Upper lobe of left lung (tissue), 6 donors: Measurements from ENCODE around the gene COG4. TPM values are rescaled to one million over a fixed set of nuclear protein-coding genes. Genes with fewer than 3 reads are reported as not detected.
A peak's percentile ranks its signal among the peaks of the same experiment; 100 is the strongest.

Source experiments
- ATAC-seq, 2 donors: fragments of 200-7000 bp; cut with Tn5 transposase; one replicate each; pipeline ENCODE4 v1.9.1; 2022; ENCODE audit warnings: mild to moderate bottlenecking in 2 of 2, moderate library complexity in 2 of 2; ENCODE audit not compliant: low FRiP score in 2 of 2
- DNase-seq, 2 donors: peaks; one replicate each; pipeline ENCODE4 v3.0.0-alpha.2; 2019 to 2020
- H3K27ac ChIP-seq, 4 donors: fragments of 200-600 bp; sonication (generic); one replicate each; pipeline ENCODE4 v1.5.1; 2016 to 2019
- H3K27me3 ChIP-seq, 4 donors: fragments of 200-600 bp; sonication (generic); one replicate each; pipeline ENCODE4 v1.5.1; 2017 to 2019
- H3K36me3 ChIP-seq, 4 donors: fragments of 200-600 bp; sonication (generic); one replicate each; pipeline ENCODE4 v1.5.1; 2016 to 2019
- H3K4me1 ChIP-seq, 4 donors: fragments of 200-600 bp; sonication (generic); one replicate each; pipeline ENCODE4 v1.5.1; 2018 to 2019
- H3K4me3 ChIP-seq, 4 donors: fragments of 200-600 bp; sonication (generic); one replicate each; pipeline ENCODE4 v1.5.1; 2017 to 2019; ENCODE audit warnings: mild to moderate bottlenecking in 2 of 4, moderate library complexity in 1 of 4
- H3K9me3 ChIP-seq, 4 donors: fragments of 200-600 bp; sonication (generic); one replicate each; pipeline ENCODE4 v1.5.1; 2018 to 2019
- CTCF ChIP-seq, 6 experiments: fragments of 450-650 bp in 4 of 6; fragments of 200-600 bp in 2 of 6; sonication (generic) in 2 of 6; IDR thresholded peaks; one replicate each; pipeline ENCODE4 v1.5.1; 2016 to 2019; ENCODE audit warnings: antibody characterized with exemption in 6 of 6
- EP300 ChIP-seq, 4 donors: sonication (generic); formaldehyde crosslinking; IDR thresholded peaks; one replicate each; pipeline ENCODE4 v1.5.1; 2017; ENCODE audit warnings: antibody characterized with exemption in 4 of 4, control low read depth in 2 of 4
- POLR2A ChIP-seq, 4 donors: fragments of 450-650 bp; IDR thresholded peaks; one replicate each; pipeline ENCODE4 v1.5.1; 2016 to 2017; ENCODE audit warnings: antibody characterized with exemption in 4 of 4, mild to moderate bottlenecking in 2 of 4
- POLR2AphosphoS5 ChIP-seq, 2 donors: sonication (generic); formaldehyde crosslinking; IDR thresholded peaks; one replicate each; pipeline ENCODE4 v1.5.1; 2017; ENCODE audit warnings: antibody characterized with exemption in 2 of 2
- WGBS, 2 donors: methylation state at CpG; one replicate each; pipeline ENCODE4 v1.1.5; 2017 to 2018; 5-methylcytosine and 5-hydroxymethylcytosine counted together
- total RNA-seq, 6 donors: library from RNA; depleted of rRNA in 4 of 6; stranded (reverse); fragments of >200 nt in 4 of 6; gene quantifications; one replicate each; pipeline versions ENCODE4 v1.1.0 to v1.2.1, GENCODE V29; 2016 to 2021
- donor health status: DM: no; HTN: no; CAD: no; lungs with moderate emphysema.
- donor health status: DM: no; HTN: yes; CAD: no; lungs with severe emphysema.

Gene COG4
- total RNA-seq, 6 donors from 2014 or later, result 35.0 to 111 (median 59.6) TPM

- no peaks in the 10 kb centered on the region for H3K27me3 ChIP-seq
- peak in 1 of 2 donors; percentile 24 for ATAC-seq
- TF ChIP-seq POLR2AphosphoS5 (IDR thresholded peaks at IDR 0.05) (peak in 1 of 2 donors; percentile 8), CTCF (IDR thresholded peaks at IDR 0.05) (peak in 1 of 6 experiments; percentile 8), POLR2A (IDR thresholded peaks at IDR 0.05) (no peak)
- DNase-seq, result no peak
- peaks cover 7 to 20% (median 13%) of the 10 kb centered on the region in 4 donors for H3K4me1 ChIP-seq
- peaks cover 0 to 26% (median 18%) of the 10 kb centered on the region in 4 donors for H3K36me3 ChIP-seq
- H3K4me3 ChIP-seq, result no peak overlapping the region
- H3K27ac ChIP-seq, result peak overlapping the region in 2 of 4 donors; percentile 13 to 35
- H3K9me3 ChIP-seq, result no peaks in the 10 kb centered on the region
- WGBS, 2 donors, result 60% methylated on average over 7 to 8 of the region's 8 CpGs
These were observed 62.6 kb downstream of the COG4 start for GRCh38 chr16:70460737-70461261.

GRCh38 chr16:70457446-70458166 is 65.7 kb downstream of the COG4 start:
- H3K27me3 ChIP-seq, result no peaks in the 10 kb centered on the region
- TF ChIP-seq EP300 (IDR thresholded peaks at IDR 0.05) (no peak), POLR2AphosphoS5 (IDR thresholded peaks at IDR 0.05) (no peak), POLR2A (IDR thresholded peaks at IDR 0.05) (no peak), CTCF (IDR thresholded peaks at IDR 0.05) (no peak)
- 93 to 98% methylated on average over 5 of the region's 5 CpGs for WGBS, 2 donors
- DNase-seq, result no peak
- H3K36me3 ChIP-seq, result no peaks in the 10 kb centered on the region
- no peaks in the 10 kb centered on the region for H3K9me3 ChIP-seq
- ATAC-seq, result no peak
- H3K4me1 ChIP-seq, result peaks cover 13 to 35% (median 25%) of the 10 kb centered on the region in 4 donors
- H3K4me3 ChIP-seq, result no peak overlapping the region
- H3K27ac ChIP-seq, result no peak overlapping the region

- Histone ChIP-seq H3K4me1 (peaks cover 6 to 27% (median 17%) of the 10 kb centered on the region in 4 donors), H3K27me3 (no peaks in the 10 kb centered on the region), H3K9me3 (no peaks in the 10 kb centered on the region), H3K36me3 (no peaks in the 10 kb centered on the region), H3K27ac (peak overlapping the region in 1 of 4 donors; percentile 100), H3K4me3 (no peak overlapping the region)
- ATAC-seq (no peak), DNase-seq (no peak)
- WGBS, 2 donors, result 82 to 90% methylated on average over 7 of the region's 7 CpGs
- TF ChIP-seq POLR2A (IDR thresholded peaks at IDR 0.05), result no peak
- no peak for TF ChIP-seq POLR2AphosphoS5 (IDR thresholded peaks at IDR 0.05)
- no peak for TF ChIP-seq EP300 (IDR thresholded peaks at IDR 0.05)
- TF ChIP-seq CTCF (IDR thresholded peaks at IDR 0.05), result no peak
These were observed 67.4 kb downstream of the COG4 start for GRCh38 chr16:70455910-70456309.

- Histone ChIP-seq H3K27me3 (no peaks in the 10 kb centered on the region), H3K4me3 (peak within 1 kb of the TSS; percentile 83 to 99 (median 89)), H3K9me3 (no peaks in the 10 kb centered on the region), H3K27ac (peak within 1 kb of the TSS; percentile 91 to 100 (median 97)), H3K36me3 (no peaks in the 10 kb centered on the region), H3K4me1 (peaks cover 6 to 22% (median 13%) of the 10 kb centered on the region in 4 donors)
- peak; percentile 90 to 96 for ATAC-seq
- DNase-seq, result peak; percentile 65 to 94
- WGBS, 2 donors, result 0% methylated on average over 18 to 60 of the region's 67 CpGs
- peak; percentile 19 to 57 for TF ChIP-seq POLR2AphosphoS5 (IDR thresholded peaks at IDR 0.05)
- no peak for TF ChIP-seq EP300 (IDR thresholded peaks at IDR 0.05)
- peak in 3 of 6 experiments; percentile 7 to 35 (median 23) for TF ChIP-seq CTCF (IDR thresholded peaks at IDR 0.05)
- TF ChIP-seq POLR2A (IDR thresholded peaks at IDR 0.05), result peak in 1 of 4 donors; percentile 64
These were observed 68.9 kb downstream of the COG4 start, which contains the start of gene FCSK for GRCh38 chr16:70454222-70455034. FCSK (plus strand) TSS chr16:70454595; CDS start chr16:70463191, 8,596 bp downstream.
